Neuronal stem cell (in vitro differentiated cells): ENCODE data around the gene GSTCD. TPM values are rescaled to one million over a fixed set of nuclear protein-coding genes. Genes with fewer than 3 reads are reported as not detected.

Experiments
- DNase-seq: peaks from one replicate; pipeline ENCODE4 v3.0.0-alpha.2; 2013; ENCODE audit warnings: low spot score
- H2AFZ ChIP-seq: one replicate; pipeline ENCODE4 v1.6.1; 2013; ENCODE audit warnings: mild to moderate bottlenecking, low read length, inconsistent platforms
- H2AK5ac ChIP-seq: 2 replicates; pipeline ENCODE4 v1.6.1; 2013; ENCODE audit warnings: low read depth, mild to moderate bottlenecking, inconsistent platforms, low read length, moderate library complexity, mixed read lengths
- H2BK120ac ChIP-seq: 2 replicates; pipeline ENCODE4 v1.6.1; 2013; ENCODE audit warnings: low read depth, mild to moderate bottlenecking, inconsistent platforms, low read length, moderate library complexity, mixed read lengths
- H2BK12ac ChIP-seq: one replicate; pipeline ENCODE4 v1.6.1; 2013; ENCODE audit warnings: low read length, inconsistent platforms
- H2BK15ac ChIP-seq: 2 replicates; pipeline ENCODE4 v1.6.1; 2013; ENCODE audit warnings: mild to moderate bottlenecking, low read length, inconsistent platforms, mixed read lengths
- H2BK5ac ChIP-seq: one replicate; pipeline ENCODE4 v1.6.1; 2013; ENCODE audit warnings: inconsistent platforms, mild to moderate bottlenecking, low read length, moderate library complexity
- H3K14ac ChIP-seq: one replicate; pipeline ENCODE4 v1.6.1; 2013; ENCODE audit warnings: low read length, inconsistent platforms
- H3K18ac ChIP-seq: 2 replicates; pipeline ENCODE4 v1.6.1; 2013; ENCODE audit warnings: low read length, inconsistent platforms
- H3K23ac ChIP-seq: 2 replicates; pipeline ENCODE4 v1.6.1; 2013; ENCODE audit warnings: low read depth, mild to moderate bottlenecking, mixed read lengths, low read length, inconsistent platforms; ENCODE audit not compliant: poor library complexity
- H3K27ac ChIP-seq: replicated peaks from 3 replicates; pipeline ENCODE4 v1.5.1; 2013; ENCODE audit warnings: low read length, inconsistent platforms
- H3K27me3 ChIP-seq, 3 experiments: 2 replicates each; pipeline ENCODE4 v1.6.1; 2013; ENCODE audit warnings: low read length in 3 of 3, mild to moderate bottlenecking in 2 of 3, inconsistent platforms in 1 of 3, low read depth in 1 of 3, mixed read lengths in 1 of 3, moderate library complexity in 1 of 3; ENCODE audit not compliant: control insufficient read depth in 3 of 3, insufficient read depth in 3 of 3
- H3K36me3 ChIP-seq, 2 donors: replicated peaks in 1 of 2; 2 replicates each; pipeline ENCODE4 v1.6.1; 2013; ENCODE audit warnings: low read length in 2 of 2; ENCODE audit not compliant: control insufficient read depth in 2 of 2, insufficient read depth in 2 of 2
- H3K4ac ChIP-seq: 2 replicates; pipeline ENCODE4 v1.6.1; 2013; ENCODE audit warnings: inconsistent platforms, mild to moderate bottlenecking, low read length, moderate library complexity
- H3K4me1 ChIP-seq, 2 donors: 1 replicate in 1 of 2; 2 replicates in 1 of 2; pipeline ENCODE4 v1.6.1; 2013; ENCODE audit warnings: low read length in 2 of 2, low read depth in 1 of 2; ENCODE audit not compliant: control insufficient read depth in 2 of 2, insufficient read depth in 1 of 2
- H3K4me2 ChIP-seq: one replicate; pipeline ENCODE4 v1.6.1; 2013; ENCODE audit warnings: mild to moderate bottlenecking, low read length, inconsistent platforms; ENCODE audit not compliant: insufficient read depth, poor library complexity, severe bottlenecking
- H3K4me3 ChIP-seq, 2 donors: 2 replicates each; pipeline ENCODE4 v1.5.1; 2013; ENCODE audit warnings: low read length in 2 of 2, mild to moderate bottlenecking in 2 of 2, inconsistent platforms in 1 of 2, moderate library complexity in 1 of 2
- H3K79me1 ChIP-seq: one replicate; pipeline ENCODE4 v1.6.1; 2013; ENCODE audit warnings: low read depth, mild to moderate bottlenecking, inconsistent platforms, low read length, moderate library complexity
- H3K9ac ChIP-seq: one replicate; pipeline ENCODE4 v1.6.1; 2013; ENCODE audit warnings: mild to moderate bottlenecking, low read depth, low read length, inconsistent platforms; ENCODE audit not compliant: poor library complexity
- H3K9me3 ChIP-seq, 2 donors: replicated peaks in 1 of 2; 2 replicates each; pipeline versions ENCODE3 to v1.6.1; 2013; ENCODE audit warnings: low read length in 2 of 2, mild to moderate bottlenecking in 2 of 2, inconsistent platforms in 1 of 2, low read depth in 1 of 2, mixed read lengths in 1 of 2, moderate library complexity in 1 of 2; ENCODE audit not compliant: control insufficient read depth in 2 of 2, insufficient read depth in 1 of 2
- H4K8ac ChIP-seq: one replicate; pipeline ENCODE4 v1.6.1; 2013; ENCODE audit warnings: low read depth, mild to moderate bottlenecking, inconsistent platforms, low read length, moderate library complexity
- H4K91ac ChIP-seq: one replicate; pipeline ENCODE4 v1.6.1; 2013; ENCODE audit warnings: low read length, low read depth, mild to moderate bottlenecking, inconsistent platforms; ENCODE audit not compliant: poor library complexity
- WGBS, 2 donors: extraction: QIAGEN DNeasy Blood & Tissue Kit; methylation state at CpG; one replicate each; pipeline ENCODE4 v1.1.7; 2013; ENCODE audit warnings: missing lambda C conversion rate in 2 of 2, mixed read lengths in 1 of 2; ENCODE audit not compliant: insufficient read length in 2 of 2, insufficient replicate concordance in 1 of 2; ENCODE audit errors: extremely low coverage in 2 of 2; 5-methylcytosine and 5-hydroxymethylcytosine counted together
- polyA plus RNA-seq, 2 experiments: library from polyadenylated mRNA; stranded (reverse); fragments of 200-250 nt; gene quantifications; one replicate each; pipeline ENCODE4 v1.2.3, GENCODE V29; 2013

Gene GSTCD, protein sequence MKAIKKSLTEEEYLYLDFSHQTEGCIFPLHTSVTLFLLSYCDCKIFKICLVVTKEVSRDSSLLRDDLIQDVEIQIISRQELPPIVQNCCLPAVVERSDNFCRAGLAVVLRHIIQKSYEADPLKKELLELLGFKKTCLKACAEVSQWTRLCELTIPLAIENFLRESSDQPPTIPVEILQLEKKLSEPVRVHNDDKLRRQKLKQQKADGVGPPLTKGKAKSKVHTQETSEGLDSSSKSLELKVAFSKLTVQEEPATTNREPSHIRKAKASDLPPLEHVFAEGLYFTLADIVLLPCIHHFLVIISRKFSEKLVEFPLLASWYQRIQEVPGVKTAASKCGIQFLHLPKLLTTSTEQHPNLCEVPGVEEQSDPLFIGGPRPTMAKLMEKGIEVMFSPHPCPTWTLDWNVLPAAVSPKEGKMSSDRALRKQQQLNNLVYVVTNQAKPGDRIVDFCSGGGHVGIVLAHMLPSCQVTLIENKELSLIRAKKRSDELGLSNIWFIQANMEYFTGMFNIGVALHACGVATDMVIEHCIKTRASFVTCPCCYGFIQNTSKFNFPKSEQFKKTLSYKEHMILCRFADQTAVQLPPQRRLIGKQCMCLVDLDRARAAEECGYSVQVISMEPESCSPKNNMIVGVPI
- 16.5 TPM for polyA plus RNA-seq (2013, experiment 1 of 2)
- 18.9 TPM for polyA plus RNA-seq (2013, experiment 2 of 2)

- H2BK15ac ChIP-seq: peak within 1 kb of the TSS; percentile 58
- peak within 1 kb of the TSS; percentile 82 for H2BK5ac ChIP-seq
- H3K27me3 ChIP-seq: no peaks in the 10 kb centered on the region
- no peak within 1 kb of the TSS for H2BK120ac ChIP-seq
- peak within 1 kb of the TSS; percentile 7 for H2AK5ac ChIP-seq
- peak within 1 kb of the TSS; percentile 99 for H3K14ac ChIP-seq
- no peaks in the 10 kb centered on the region for H3K79me1 ChIP-seq
- peak within 1 kb of the TSS; percentile 22 for H2BK12ac ChIP-seq
- H4K91ac ChIP-seq: no peak within 1 kb of the TSS
- peak within 1 kb of the TSS; percentile 82 for H4K8ac ChIP-seq
- H3K9ac ChIP-seq: peak within 1 kb of the TSS; percentile 97
- peaks cover under 1% of the 10 kb centered on the region in 2 donors for H3K36me3 ChIP-seq
- H3K9me3 ChIP-seq: no peaks in the 10 kb centered on the region
- DNase-seq: peak; percentile 92
- H3K18ac ChIP-seq: peak within 1 kb of the TSS; percentile 99
- peak within 1 kb of the TSS; percentile 96 for H2AFZ ChIP-seq
- H3K4me3 ChIP-seq: peak within 1 kb of the TSS; percentile 85 to 93
- peaks cover 0 to 3% of the 10 kb centered on the region in 2 donors for H3K4me1 ChIP-seq
- no CpG with 5 or more reads among the region's 63 CpGs for WGBS, 2 donors
- peak within 1 kb of the TSS; percentile 81 for H3K4me2 ChIP-seq
- H3K23ac ChIP-seq: peak within 1 kb of the TSS; percentile 97
- peak within 1 kb of the TSS; percentile 92 for H3K27ac ChIP-seq
- no peak within 1 kb of the TSS for H3K4ac ChIP-seq
These were observed at the start of gene GSTCD, which contains the start of gene INTS12 for GRCh38 chr4:105708181-105709080. GSTCD (plus strand) TSS chr4:105708784; CDS start chr4:105717614, 8,830 bp downstream. INTS12 (minus strand) TSS chr4:105708689; CDS start chr4:105700005, 8,684 bp downstream.

- Histone ChIP-seq H3K23ac (no peak overlapping the region), H3K27ac (no peak overlapping the region), H3K9me3 (no peaks in the 10 kb centered on the region), H3K4me3 (no peak overlapping the region), H3K18ac (no peak overlapping the region), H2AFZ (no peak overlapping the region), H2BK5ac (no peak overlapping the region), H3K4me1 (no peaks in the 10 kb centered on the region), H2BK15ac (no peak overlapping the region), H3K9ac (no peak overlapping the region), H3K14ac (no peak overlapping the region), H3K4me2 (no peak overlapping the region), H2BK12ac (no peak overlapping the region), H2AK5ac (no peak overlapping the region), H4K91ac (no peak overlapping the region), H2BK120ac (no peak overlapping the region), H3K36me3 (no peaks in the 10 kb centered on the region), H3K79me1 (no peaks in the 10 kb centered on the region), H3K4ac (no peak overlapping the region), H4K8ac (no peak overlapping the region), H3K27me3 (peaks cover 0 to 55% (median 0%) of the 10 kb centered on the region in 3 experiments)
- no peak for DNase-seq
- WGBS, 2 donors: no CpG with 5 or more reads among the region's 6 CpGs
These were observed 49.4 kb upstream of the GSTCD start for GRCh38 chr4:105659190-105659589.

DNA sequence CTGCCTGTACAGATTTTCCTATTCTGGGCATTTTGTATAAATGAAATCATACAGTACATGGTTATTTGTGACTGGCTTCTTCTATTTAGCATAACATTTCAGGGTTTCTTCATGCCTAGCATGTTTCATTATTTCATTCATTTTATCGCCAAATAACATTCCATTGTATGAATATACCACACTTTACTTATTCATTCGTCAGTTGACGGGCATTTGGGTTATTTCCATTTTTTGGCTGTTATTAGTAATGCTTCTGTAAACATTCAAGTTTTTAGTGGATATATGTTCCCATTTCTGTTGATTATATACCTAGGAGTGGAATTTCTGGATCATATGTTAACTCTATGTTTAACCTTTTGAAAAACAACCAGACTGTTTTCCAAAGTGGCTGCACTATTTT, 47.6 kb upstream of the GSTCD start:
- Histone ChIP-seq H3K27me3 (peaks cover 0 to 38% (median 0%) of the 10 kb centered on the region in 3 experiments), H2AK5ac (no peak overlapping the region), H4K91ac (no peak overlapping the region), H3K14ac (no peak overlapping the region), H2BK120ac (no peak overlapping the region), H3K23ac (no peak overlapping the region), H3K27ac (no peak overlapping the region), H2BK12ac (no peak overlapping the region), H3K4ac (no peak overlapping the region), H3K36me3 (no peaks in the 10 kb centered on the region), H2BK5ac (no peak overlapping the region), H3K4me2 (no peak overlapping the region), H4K8ac (no peak overlapping the region), H3K9me3 (no peaks in the 10 kb centered on the region), H3K18ac (no peak overlapping the region), H3K79me1 (no peaks in the 10 kb centered on the region), H2AFZ (no peak overlapping the region), H3K4me3 (no peak overlapping the region), H3K4me1 (no peaks in the 10 kb centered on the region), H3K9ac (no peak overlapping the region), H2BK15ac (no peak overlapping the region)
- DNase-seq: no peak
- no CpG with 5 or more reads among the region's 3 CpGs for WGBS, 2 donors
